ENCODE results near the gene SMYD3.

Gene SMYD3

GRCh38 chr1:246139745-246140182, 367.3 kb downstream of the SMYD3 start:
- no peak for TF ChIP-seq ZNF274 (IDR thresholded peaks at IDR 0.05; ENCODE audit: low read depth, low read length)
- H3K4me3 ChIP-seq (ENCODE audit: low read length) = no peak overlapping the region

- no peak for TF ChIP-seq ZNF274 (IDR thresholded peaks at IDR 0.05; ENCODE audit: low read depth, low read length)
- no peak overlapping the region for H3K4me3 ChIP-seq (ENCODE audit: low read length)
Measured at GRCh38 chr1:246138781-246139180, 368.3 kb downstream of the SMYD3 start.

- no peak for TF ChIP-seq ZNF274 (IDR thresholded peaks at IDR 0.05; ENCODE audit: low read depth, low read length)
- no peak overlapping the region for H3K4me3 ChIP-seq (ENCODE audit: low read length)
Measured at GRCh38 chr1:246136477-246136876, 370.6 kb downstream of the SMYD3 start.

GRCh38 chr1:246134789-246135188, 372.3 kb downstream of the SMYD3 start:
- no peak for TF ChIP-seq ZNF274 (IDR thresholded peaks at IDR 0.05; ENCODE audit: low read depth, low read length)
- H3K4me3 ChIP-seq (ENCODE audit: low read length) = no peak overlapping the region

GRCh38 chr1:246131095-246131494, 376.0 kb downstream of the SMYD3 start:
- TF ChIP-seq ZNF274 (IDR thresholded peaks at IDR 0.05; ENCODE audit: low read depth, low read length) = no peak
- H3K4me3 ChIP-seq (ENCODE audit: low read length) = no peak overlapping the region

- TF ChIP-seq ZNF274 (IDR thresholded peaks at IDR 0.05; ENCODE audit: low read depth, low read length) = no peak
- H3K4me3 ChIP-seq (ENCODE audit: low read length) = no peak overlapping the region
Measured at GRCh38 chr1:246128494-246129069, 378.5 kb downstream of the SMYD3 start.

- H3K4me3 ChIP-seq (ENCODE audit: low read length) = no peak overlapping the region
Measured at GRCh38 chr1:246126580-246126979, 380.5 kb downstream of the SMYD3 start.

GRCh38 chr1:246122071-246122470, 385.0 kb downstream of the SMYD3 start:
- H3K4me3 ChIP-seq (ENCODE audit: low read length) = no peak overlapping the region
- no peak for TF ChIP-seq ZNF274 (IDR thresholded peaks at IDR 0.05; ENCODE audit: low read depth, low read length)

More at GRCh38 chr1:246126580-246126979, 380.5 kb downstream of the SMYD3 start:
- no peak for TF ChIP-seq ZNF274 (IDR thresholded peaks at IDR 0.05; ENCODE audit: low read depth, low read length)

- no peak overlapping the region for H3K4me3 ChIP-seq (ENCODE audit: low read length)
- no peak for TF ChIP-seq ZNF274 (IDR thresholded peaks at IDR 0.05; ENCODE audit: low read depth, low read length)
Measured at GRCh38 chr1:246121533-246121932, 385.5 kb downstream of the SMYD3 start.

- no peak for TF ChIP-seq ZNF274 (IDR thresholded peaks at IDR 0.05; ENCODE audit: low read depth, low read length)
- no peak overlapping the region for H3K4me3 ChIP-seq (ENCODE audit: low read length)
Measured at GRCh38 chr1:246117066-246117791, 389.9 kb downstream of the SMYD3 start.

GRCh38 chr1:246114369-246114768, 392.7 kb downstream of the SMYD3 start:
- H3K4me3 ChIP-seq (ENCODE audit: low read length) = no peak overlapping the region
- no peak for TF ChIP-seq ZNF274 (IDR thresholded peaks at IDR 0.05; ENCODE audit: low read depth, low read length)

- no peak overlapping the region for H3K4me3 ChIP-seq (ENCODE audit: low read length)
- TF ChIP-seq ZNF274 (IDR thresholded peaks at IDR 0.05; ENCODE audit: low read depth, low read length) = no peak
Measured at GRCh38 chr1:246113555-246114095, 393.5 kb downstream of the SMYD3 start.

- H3K4me3 ChIP-seq (ENCODE audit: low read length) = no peak overlapping the region
- TF ChIP-seq ZNF274 (IDR thresholded peaks at IDR 0.05; ENCODE audit: low read depth, low read length) = no peak
Measured at GRCh38 chr1:246111570-246111969, 395.5 kb downstream of the SMYD3 start.

GRCh38 chr1:246110343-246111219, 396.5 kb downstream of the SMYD3 start:
- no peak overlapping the region for H3K4me3 ChIP-seq (ENCODE audit: low read length)
- no peak for TF ChIP-seq ZNF274 (IDR thresholded peaks at IDR 0.05; ENCODE audit: low read depth, low read length)
